GM12878 (cell line): Measurements from ENCODE around the gene PPP2R5C. TPM values are rescaled to one million over a fixed set of nuclear protein-coding genes. Genes with fewer than 3 reads are reported as not detected.

Experiments used
- ATAC-seq: fragments of 200-7000 bp; cut with Tn5 transposase; 3 replicates; pipeline ENCODE4 v1.9.1; 2020; ENCODE audit warnings: mild to moderate bottlenecking, moderate library complexity
- BruUV-seq: library from RNA; stranded (reverse); fragments of 400-500 nt; replicated peaks from 2 replicates; lab custom pipeline; 2021; lab: Mats Ljungman, UMichigan
- CTCF ChIA-PET: fragments of 300-600 bp; sonication (Branson Sonifier 250); formaldehyde crosslinking; extraction: SDS; loops from one replicate; lab custom pipeline; 2021; ENCODE audit warnings: inconsistent platforms; lab: Yijun Ruan, JAX
- POLR2A ChIA-PET: fragments of 350-600 bp; formaldehyde crosslinking; extraction: SDS; loops from one replicate; lab custom pipeline; 2021; ENCODE audit warnings: inconsistent platforms; lab: Charles Lee
- RAD21 ChIA-PET: fragments of 300-600 bp; sonication (Branson Sonifier 250); formaldehyde crosslinking; loops from one replicate; lab custom pipeline; 2023; ENCODE audit warnings: antibody characterized with exemption; ENCODE audit not compliant: unreplicated experiment; lab: Charles Lee
- SMC1A ChIA-PET: fragments of 300-600 bp; sonication (Branson Sonifier 250); formaldehyde crosslinking; loops from one replicate; lab custom pipeline; 2023; ENCODE audit not compliant: unreplicated experiment, uncharacterized antibody; lab: Charles Lee
- DNase-seq: peaks from one replicate; pipeline ENCODE4 v3.0.0-alpha.2; 2011; ENCODE audit warnings: low read depth, low spot score
- FAIRE-seq: peaks from 3 replicates; lab custom pipeline; 2011; peaks lifted over from hg19 to GRCh38; lab: Jason Lieb, UNC
- H2AFZ ChIP-seq: 2 replicates; pipeline ENCODE4 v1.6.0; 2011; ENCODE audit warnings: low read depth, low read length, control low read depth; ENCODE audit not compliant: control insufficient read depth
- H3K27ac ChIP-seq: 2 replicates; pipeline ENCODE4 v1.5.1; 2011; ENCODE audit warnings: control low read depth; ENCODE audit not compliant: control insufficient read depth, insufficient read depth
- H3K27me3 ChIP-seq, 2 experiments: replicated peaks in 1 of 2; 2 replicates each; pipeline versions ENCODE4 v1.6.0 to v1.6.1; 2011; ENCODE audit warnings: low read length in 1 of 2; ENCODE audit not compliant: control insufficient read depth in 2 of 2, insufficient read depth in 2 of 2
- H3K36me3 ChIP-seq, 2 experiments: 2 replicates each; pipeline ENCODE4 v1.5.1; 2011; ENCODE audit warnings: low read length in 1 of 2; ENCODE audit not compliant: control insufficient read depth in 2 of 2, insufficient read depth in 2 of 2
- H3K4me1 ChIP-seq: 2 replicates; pipeline ENCODE4 v1.6.1; 2011; ENCODE audit warnings: mild to moderate bottlenecking, low read length, moderate library complexity, mixed read lengths; ENCODE audit not compliant: control insufficient read depth, insufficient read depth
- H3K4me2 ChIP-seq: 2 replicates; pipeline ENCODE4 v1.6.0; 2011; ENCODE audit warnings: control low read depth; ENCODE audit not compliant: control insufficient read depth, insufficient read depth
- H3K4me3 ChIP-seq: fragments of 200-600 bp; sonication (generic); 2 replicates; pipeline ENCODE4 v1.5.1; 2016
- H3K79me2 ChIP-seq: 2 replicates; pipeline ENCODE4 v1.6.0; 2011; ENCODE audit warnings: low read length; ENCODE audit not compliant: control insufficient read depth, insufficient read depth
- H3K9ac ChIP-seq: 2 replicates; pipeline ENCODE4 v1.8.0; 2011; ENCODE audit warnings: low read length, control low read depth, mixed read lengths; ENCODE audit not compliant: control insufficient read depth, insufficient read depth
- H3K9me3 ChIP-seq: replicated peaks from 3 replicates; pipeline ENCODE4 v1.5.1; 2011; ENCODE audit warnings: mild to moderate bottlenecking, low read length; ENCODE audit not compliant: control insufficient read depth, insufficient read depth
- H4K20me1 ChIP-seq: 2 replicates; pipeline ENCODE4 v1.6.0; 2011; ENCODE audit not compliant: control insufficient read depth, insufficient read depth
- BHLHE40 ChIP-seq, 2 experiments: fragments of 450-650 bp in 1 of 2; IDR thresholded peaks; 2 replicates each; pipeline ENCODE4 v1.6.1; 2011 to 2017; ENCODE audit warnings: low read depth in 2 of 2, borderline replicate concordance in 1 of 2, improper control_type of control experiment in 1 of 2, low read length in 1 of 2, mild to moderate bottlenecking in 1 of 2
- BMI1 ChIP-seq: fragments of 450-650 bp; IDR thresholded peaks from 2 replicates; pipeline ENCODE4 v1.6.1; 2016; ENCODE audit warnings: mild to moderate bottlenecking, moderate library complexity, borderline replicate concordance
- EZH2 ChIP-seq: IDR thresholded peaks from 2 replicates; pipeline ENCODE4 v1.6.1; 2012; ENCODE audit warnings: low read depth, mild to moderate bottlenecking, control low read depth, inconsistent platforms, low read length, borderline replicate concordance; ENCODE audit not compliant: control insufficient read depth
- NR2F1 ChIP-seq: fragments of 450-650 bp; conservative IDR thresholded peaks from 2 replicates; pipeline ENCODE4 v1.6.1; 2017; ENCODE audit warnings: mild to moderate bottlenecking
- SP1 ChIP-seq: IDR thresholded peaks from one replicate; pipeline ENCODE4 v1.6.1; 2011; ENCODE audit warnings: low read depth, low read length
- WGBS: methylation state at CpG from one replicate; pipeline ENCODE4 v1.1.6; 2016; ENCODE audit warnings: low lambda C conversion rate; ENCODE audit not compliant: insufficient replicate concordance, insufficient coverage; ENCODE audit errors: missing lambda C conversion rate; 5-methylcytosine and 5-hydroxymethylcytosine counted together
- in situ Hi-C: fragments of 300-500 bp; cut with MboI; formaldehyde crosslinking; loops from 9 replicates; pipeline ENCODE4 v1.14.3; 2018; ENCODE audit warnings: mixed read lengths
- intact Hi-C: fragments of 100-400 bp; cut with micrococcal nuclease; formaldehyde crosslinking; loops from one replicate; pipeline ENCODE4 v1.14.2; 2022; ENCODE audit not compliant: unreplicated experiment
- polyA plus RNA-seq, 11 experiments: library from polyadenylated mRNA; depleted of rRNA in 4 of 11; unstranded in 6 of 11; stranded (reverse) in 5 of 11; fragments of >200 nt; fragmentation: Nextera tagmentation in 4 of 11; fragmentation: Illumina TruSeq in 1 of 11; extraction: Ambion mirVana in 4 of 11; extraction: Trizol in 1 of 11; gene quantifications; 1 replicate in 1 of 11; 2 replicates in 10 of 11; pipeline versions ENCODE4 v1.2.1 to v1.2.3, GENCODE V29; 2011 to 2016; ENCODE audit warnings: inconsistent platforms in 2 of 11, missing spikeins in 2 of 11, low read depth in 1 of 11
- total RNA-seq, 4 experiments: library from RNA; depleted of rRNA in 3 of 4; stranded (reverse); fragments of >200 nt in 3 of 4; fragmentation: Illumina TruSeq in 1 of 4; extraction: Trizol in 1 of 4; gene quantifications; 2 replicates each; pipeline versions ENCODE4 v1.2.1 to v1.2.3, GENCODE V29; 2013 to 2021
- TF ChIP-seq, protein P1 (sequence below): fragments of 450-650 bp; conservative IDR thresholded peaks from 2 replicates; pipeline ENCODE4 v1.6.1; 2017; ENCODE audit warnings: mild to moderate bottlenecking, moderate library complexity
- TF ChIP-seq, protein P2 (sequence below): fragments of 450-650 bp; formaldehyde crosslinking; IDR thresholded peaks from 2 replicates; pipeline ENCODE4 v1.4.0; 2020; ENCODE audit warnings: mild to moderate bottlenecking, moderate library complexity

The PPP2R5C gene
- total and polyA plus RNA-seq, 10 of the 15 experiments (the other 5 are each of a cell fraction or from before 2014, with no cell fraction given) = 106 to 199 (median 144) TPM

DNA sequence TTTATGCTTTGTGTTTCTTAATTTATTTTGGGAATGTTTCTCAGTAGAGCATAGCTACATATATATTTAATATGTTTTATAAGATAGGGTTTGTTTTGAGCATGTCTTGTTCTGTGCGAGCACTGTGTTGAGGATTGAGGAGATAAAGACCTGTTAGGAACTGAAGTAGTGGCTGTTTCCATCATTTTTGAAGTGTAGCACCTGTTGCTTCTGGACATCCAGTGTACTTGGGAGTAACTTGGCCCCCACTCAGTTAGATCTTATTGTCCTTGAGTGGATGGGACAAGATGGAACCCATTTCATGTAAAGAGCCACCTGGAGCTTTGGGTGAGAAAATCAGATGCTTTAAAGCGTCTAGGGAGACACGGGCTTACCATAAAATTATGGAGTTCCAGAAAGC, 8.7 kb downstream of the PPP2R5C start (continued):
- TF ChIP-seq, protein P1, sequence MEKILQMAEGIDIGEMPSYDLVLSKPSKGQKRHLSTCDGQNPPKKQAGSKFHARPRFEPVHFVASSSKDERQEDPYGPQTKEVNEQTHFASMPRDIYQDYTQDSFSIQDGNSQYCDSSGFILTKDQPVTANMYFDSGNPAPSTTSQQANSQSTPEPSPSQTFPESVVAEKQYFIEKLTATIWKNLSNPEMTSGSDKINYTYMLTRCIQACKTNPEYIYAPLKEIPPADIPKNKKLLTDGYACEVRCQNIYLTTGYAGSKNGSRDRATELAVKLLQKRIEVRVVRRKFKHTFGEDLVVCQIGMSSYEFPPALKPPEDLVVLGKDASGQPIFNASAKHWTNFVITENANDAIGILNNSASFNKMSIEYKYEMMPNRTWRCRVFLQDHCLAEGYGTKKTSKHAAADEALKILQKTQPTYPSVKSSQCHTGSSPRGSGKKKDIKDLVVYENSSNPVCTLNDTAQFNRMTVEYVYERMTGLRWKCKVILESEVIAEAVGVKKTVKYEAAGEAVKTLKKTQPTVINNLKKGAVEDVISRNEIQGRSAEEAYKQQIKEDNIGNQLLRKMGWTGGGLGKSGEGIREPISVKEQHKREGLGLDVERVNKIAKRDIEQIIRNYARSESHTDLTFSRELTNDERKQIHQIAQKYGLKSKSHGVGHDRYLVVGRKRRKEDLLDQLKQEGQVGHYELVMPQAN = no peak
- TF ChIP-seq SP1 = no peak
- TF ChIP-seq, protein P2, sequence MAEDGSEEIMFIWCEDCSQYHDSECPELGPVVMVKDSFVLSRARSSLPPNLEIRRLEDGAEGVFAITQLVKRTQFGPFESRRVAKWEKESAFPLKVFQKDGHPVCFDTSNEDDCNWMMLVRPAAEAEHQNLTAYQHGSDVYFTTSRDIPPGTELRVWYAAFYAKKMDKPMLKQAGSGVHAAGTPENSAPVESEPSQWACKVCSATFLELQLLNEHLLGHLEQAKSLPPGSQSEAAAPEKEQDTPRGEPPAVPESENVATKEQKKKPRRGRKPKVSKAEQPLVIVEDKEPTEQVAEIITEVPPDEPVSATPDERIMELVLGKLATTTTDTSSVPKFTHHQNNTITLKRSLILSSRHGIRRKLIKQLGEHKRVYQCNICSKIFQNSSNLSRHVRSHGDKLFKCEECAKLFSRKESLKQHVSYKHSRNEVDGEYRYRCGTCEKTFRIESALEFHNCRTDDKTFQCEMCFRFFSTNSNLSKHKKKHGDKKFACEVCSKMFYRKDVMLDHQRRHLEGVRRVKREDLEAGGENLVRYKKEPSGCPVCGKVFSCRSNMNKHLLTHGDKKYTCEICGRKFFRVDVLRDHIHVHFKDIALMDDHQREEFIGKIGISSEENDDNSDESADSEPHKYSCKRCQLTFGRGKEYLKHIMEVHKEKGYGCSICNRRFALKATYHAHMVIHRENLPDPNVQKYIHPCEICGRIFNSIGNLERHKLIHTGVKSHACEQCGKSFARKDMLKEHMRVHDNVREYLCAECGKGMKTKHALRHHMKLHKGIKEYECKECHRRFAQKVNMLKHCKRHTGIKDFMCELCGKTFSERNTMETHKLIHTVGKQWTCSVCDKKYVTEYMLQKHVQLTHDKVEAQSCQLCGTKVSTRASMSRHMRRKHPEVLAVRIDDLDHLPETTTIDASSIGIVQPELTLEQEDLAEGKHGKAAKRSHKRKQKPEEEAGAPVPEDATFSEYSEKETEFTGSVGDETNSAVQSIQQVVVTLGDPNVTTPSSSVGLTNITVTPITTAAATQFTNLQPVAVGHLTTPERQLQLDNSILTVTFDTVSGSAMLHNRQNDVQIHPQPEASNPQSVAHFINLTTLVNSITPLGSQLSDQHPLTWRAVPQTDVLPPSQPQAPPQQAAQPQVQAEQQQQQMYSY (CRISPR knock-in tag) = no peak
- TF ChIP-seq BMI1 = no peak

DNA sequence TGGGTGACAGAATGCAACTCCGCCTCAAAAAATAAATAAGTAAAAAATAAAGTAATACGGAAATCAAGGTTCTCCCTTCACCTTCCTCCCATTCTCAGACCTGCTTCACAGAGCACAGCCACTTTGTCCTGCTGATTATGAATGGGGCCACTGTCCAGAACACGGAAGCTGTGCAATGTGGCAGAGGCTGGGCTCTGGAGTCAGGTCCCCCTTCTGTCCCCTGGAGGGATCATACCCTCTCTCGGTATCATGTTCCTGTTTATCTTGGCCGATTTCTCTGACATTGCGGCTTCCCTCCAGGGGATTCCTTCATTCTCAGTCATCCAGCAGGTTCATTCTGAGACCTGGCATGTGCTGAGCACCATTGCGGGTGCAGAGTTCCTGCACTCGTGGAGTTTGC, 11.3 kb downstream of the PPP2R5C start:
- RAD21 ChIA-PET = interaction anchor here (0.9 to 4.8 kb wide), 3 partner anchors 68 to 175 kb away, joined by 3 to 52 read pairs (median 11); no protein-coding TSS in a partner anchor
- POLR2A ChIA-PET = interaction anchor here (1.1 kb wide), 1 partner anchor 72 kb away, joined by 4 read pairs; no protein-coding TSS in a partner anchor
- 64% methylated on average over 8 of the region's 8 CpGs for WGBS
- TF ChIP-seq BHLHE40 (IDR thresholded peaks at IDR 0.05; ENCODE audit: borderline replicate concordance in 1 of 2, low read depth in 2 of 2, low read length in 1 of 2) (no peak), EZH2 (no peak), NR2F1 (no peak)
- TF ChIP-seq, all 136 proteins: peak for 0
- ChIA-PET CTCF (interaction anchor here (1.1 to 6.1 kb wide), 5 partner anchors 10 to 273 kb away, joined by 3 to 80 read pairs (median 5); no protein-coding TSS in a partner anchor), SMC1A (interaction anchor here (1.2 to 3.1 kb wide), 2 partner anchors 36 to 47 kb away, joined by 3 to 17 read pairs; no protein-coding TSS in a partner anchor)
- H3K9me3 ChIP-seq = no peaks in the 10 kb centered on the region
- intact Hi-C loops (loop anchor here (5.0 kb wide), 1 partner anchor 190 kb away; the partner anchor contains the start of gene DYNC1H1), in situ Hi-C loops (loop anchor here (25.0 kb wide), 1 partner anchor 540 kb away; the partner anchor contains the start of genes MOK and ZNF839)
- H3K27me3 ChIP-seq = no peaks in the 10 kb centered on the region; a peak in 1 of 4 replicates
- no peak overlapping the region for H3K9ac ChIP-seq
- no peaks in the 10 kb centered on the region for H4K20me1 ChIP-seq
- DNase-seq (no peak), FAIRE-seq (no peak), ATAC-seq (no peak)
- no peaks in the 10 kb centered on the region for H3K79me2 ChIP-seq
- H3K27ac ChIP-seq = no peak overlapping the region
- H3K36me3 ChIP-seq = no peaks in the 10 kb centered on the region
- no peak overlapping the region for H3K4me2 ChIP-seq
- H2AFZ ChIP-seq = no peak overlapping the region
- no TSS peak for BruUV-seq
- H3K4me3 ChIP-seq = no peak overlapping the region
- H3K4me1 ChIP-seq = peaks cover 19% of the 10 kb centered on the region
